IMR-90 (cell line): ENCODE measurements around the gene SFSWAP. TPM values are rescaled to one million over a fixed set of nuclear protein-coding genes. Genes with fewer than 3 reads are reported as not detected.

Experiments
- ATAC-seq: fragments of 200-7000 bp; cut with Tn5 transposase; 2 replicates; pipeline ENCODE4 v1.9.1; 2020; ENCODE audit warnings: low read depth, mild to moderate bottlenecking, moderate library complexity
- BruUV-seq: library from RNA; stranded (reverse); fragments of 400-500 nt; replicated peaks from 2 replicates; lab custom pipeline; 2021; lab: Mats Ljungman, UMichigan
- CTCF ChIA-PET: fragments of 300-600 bp; formaldehyde crosslinking; extraction: SDS; loops from one replicate; lab custom pipeline; 2021; ENCODE audit warnings: antibody characterized with exemption; lab: Yijun Ruan, JAX
- POLR2A ChIA-PET: fragments of 300-600 bp; sonication (Branson Sonifier 250); formaldehyde crosslinking; loops from one replicate; lab custom pipeline; 2022; ENCODE audit warnings: antibody characterized with exemption; ENCODE audit not compliant: unreplicated experiment; lab: Charles Lee
- DNase-seq: peaks from one replicate; pipeline ENCODE4 v3.0.0; 2013
- H2AFZ ChIP-seq: replicated peaks from 2 replicates; pipeline ENCODE3; 2013; ENCODE audit warnings: low read length, mild to moderate bottlenecking; ENCODE audit not compliant: poor library complexity
- H2AK5ac ChIP-seq: 2 replicates; pipeline ENCODE4 v1.6.1; 2013; ENCODE audit warnings: low read depth, low read length, inconsistent platforms
- H2AK9ac ChIP-seq: replicated peaks from 2 replicates; pipeline ENCODE3; 2013; ENCODE audit warnings: mild to moderate bottlenecking, low read depth, low read length, moderate library complexity; ENCODE audit not compliant: poor library complexity
- H2BK120ac ChIP-seq: 2 replicates; pipeline ENCODE4 v1.6.1; 2013; ENCODE audit warnings: low read depth, low read length, inconsistent platforms
- H2BK15ac ChIP-seq: 3 replicates; pipeline ENCODE4 v1.6.1; 2013; ENCODE audit warnings: low read depth, low read length, inconsistent platforms
- H2BK20ac ChIP-seq: 2 replicates; pipeline ENCODE4 v1.6.1; 2013; ENCODE audit warnings: low read depth, mild to moderate bottlenecking, inconsistent platforms, low read length, moderate library complexity
- H2BK5ac ChIP-seq: 2 replicates; pipeline ENCODE4 v1.6.1; 2013; ENCODE audit warnings: mild to moderate bottlenecking, low read depth, low read length, inconsistent platforms; ENCODE audit not compliant: poor library complexity, severe bottlenecking
- H3K14ac ChIP-seq: replicated peaks from 2 replicates; pipeline ENCODE4 v1.6.1; 2013; ENCODE audit warnings: low read depth, low read length, inconsistent platforms
- H3K18ac ChIP-seq: 2 replicates; pipeline ENCODE4 v1.6.1; 2013; ENCODE audit warnings: low read depth, low read length, control low read depth
- H3K23ac ChIP-seq: 2 replicates; pipeline ENCODE4 v1.6.1; 2013; ENCODE audit warnings: low read depth, low read length, inconsistent platforms
- H3K27ac ChIP-seq: 2 replicates; pipeline ENCODE4 v1.5.1; 2013; ENCODE audit warnings: mild to moderate bottlenecking, control low read depth, low read length; ENCODE audit not compliant: insufficient read depth
- H3K27me3 ChIP-seq: 2 replicates; pipeline ENCODE4 v1.6.1; 2013; ENCODE audit warnings: low read length; ENCODE audit not compliant: control insufficient read depth, insufficient read depth
- H3K36me3 ChIP-seq: 2 replicates; pipeline ENCODE4 v1.6.1; 2013; ENCODE audit warnings: low read length, mixed read lengths; ENCODE audit not compliant: control insufficient read depth, insufficient read depth
- H3K4ac ChIP-seq: 2 replicates; pipeline ENCODE4 v1.6.1; 2013; ENCODE audit warnings: low read depth, low read length, inconsistent platforms
- H3K4me1 ChIP-seq: 2 replicates; pipeline ENCODE4 v1.6.1; 2013; ENCODE audit warnings: low read length, mixed read lengths; ENCODE audit not compliant: control insufficient read depth, insufficient read depth
- H3K4me2 ChIP-seq: 2 replicates; pipeline ENCODE4 v1.6.1; 2013; ENCODE audit warnings: low read depth, mild to moderate bottlenecking, control low read depth, low read length, moderate library complexity
- H3K4me3 ChIP-seq: 2 replicates; pipeline ENCODE4 v1.5.1; 2013; ENCODE audit warnings: low read depth, mild to moderate bottlenecking, control low read depth, low read length, moderate library complexity; ENCODE audit not compliant: insufficient read depth
- H3K56ac ChIP-seq: 2 replicates; pipeline ENCODE4 v1.6.1; 2013; ENCODE audit warnings: low read length, inconsistent platforms; ENCODE audit not compliant: insufficient read depth; ENCODE audit errors: extremely low read depth
- H3K79me1 ChIP-seq, 2 experiments: 2 replicates each; pipeline ENCODE4 v1.6.1; 2013; ENCODE audit warnings: low read length in 2 of 2, inconsistent platforms in 1 of 2, low read depth in 1 of 2
- H3K9ac ChIP-seq: 2 replicates; pipeline ENCODE4 v1.6.1; 2013; ENCODE audit warnings: low read depth, low read length, control low read depth
- H3K9me1 ChIP-seq: 2 replicates; pipeline ENCODE4 v1.6.1; 2013; ENCODE audit warnings: low read length, inconsistent platforms; ENCODE audit not compliant: insufficient read depth
- H3K9me3 ChIP-seq: 2 replicates; pipeline ENCODE4 v1.6.1; 2013; ENCODE audit warnings: low read length; ENCODE audit not compliant: control insufficient read depth, insufficient read depth
- H4K20me1 ChIP-seq: 2 replicates; pipeline ENCODE4 v1.6.1; 2013; ENCODE audit warnings: low read length, inconsistent platforms; ENCODE audit not compliant: insufficient read depth
- H4K5ac ChIP-seq: 2 replicates; pipeline ENCODE4 v1.6.1; 2013; ENCODE audit warnings: mild to moderate bottlenecking, low read depth, low read length, control low read depth
- H4K8ac ChIP-seq, 2 experiments: 2 replicates each; pipeline ENCODE4 v1.6.1; 2013; ENCODE audit warnings: low read depth in 2 of 2, low read length in 2 of 2, control low read depth in 1 of 2, inconsistent platforms in 1 of 2
- H4K91ac ChIP-seq: 2 replicates; pipeline ENCODE4 v1.6.1; 2013; ENCODE audit warnings: low read depth, low read length, inconsistent platforms; ENCODE audit not compliant: insufficient read depth
- CEBPB ChIP-seq: IDR thresholded peaks from 2 replicates; pipeline ENCODE4 v1.6.1; 2012; ENCODE audit warnings: low read depth, low read length, improper control_type of control experiment
- CTCF ChIP-seq: conservative IDR thresholded peaks from 2 replicates; pipeline ENCODE4 v1.5.1; 2012; ENCODE audit warnings: mild to moderate bottlenecking, low read depth, low read length, improper control_type of control experiment
- ELK1 ChIP-seq: fragments of 150-350 bp; IDR thresholded peaks from 2 replicates; pipeline ENCODE4 v1.6.1; 2016; ENCODE audit warnings: low read depth, mild to moderate bottlenecking, low read length, moderate library complexity, borderline replicate concordance
- FOS ChIP-seq: fragments of 150-350 bp; IDR thresholded peaks from 2 replicates; pipeline ENCODE4 v1.6.1; 2016; ENCODE audit warnings: low read depth, low read length
- MXI1 ChIP-seq: IDR thresholded peaks from 2 replicates; pipeline ENCODE4 v1.6.1; 2012; ENCODE audit warnings: low read depth, mild to moderate bottlenecking, low read length, moderate library complexity, borderline replicate concordance
- NFE2L2 ChIP-seq: fragments of 150-350 bp; IDR thresholded peaks from 2 replicates; pipeline ENCODE4 v1.6.1; 2016; ENCODE audit warnings: low read depth, mild to moderate bottlenecking, low read length
- POLR2A ChIP-seq: IDR thresholded peaks from 2 replicates; pipeline ENCODE4 v1.6.1; 2012; ENCODE audit warnings: mild to moderate bottlenecking, low read depth, low read length
- RFX5 ChIP-seq: IDR thresholded peaks from 2 replicates; pipeline ENCODE4 v1.8.0; 2012; ENCODE audit warnings: low read depth, mild to moderate bottlenecking, low read length, moderate library complexity
- SMC3 ChIP-seq: fragments of 150-350 bp; IDR thresholded peaks from 2 replicates; pipeline ENCODE4 v1.6.1; 2016; ENCODE audit warnings: low read depth, mild to moderate bottlenecking, antibody characterized with exemption, low read length, moderate library complexity
- USF2 ChIP-seq: fragments of 150-350 bp; IDR thresholded peaks from 2 replicates; pipeline ENCODE4 v1.6.1; 2017; ENCODE audit warnings: mild to moderate bottlenecking, antibody characterized with exemption, low read length, low read depth
- WGBS, 2 experiments: methylation state at CpG; one replicate each; pipeline versions ENCODE4 v1.1.5 to v1.1.7; 2013; ENCODE audit warnings: missing lambda C conversion rate in 2 of 2; ENCODE audit not compliant: insufficient read length in 1 of 2; ENCODE audit errors: extremely low coverage in 2 of 2; 5-methylcytosine and 5-hydroxymethylcytosine counted together
- dilution Hi-C: fragments of 300-500 bp; cut with HindIII; formaldehyde crosslinking; loops from one replicate; pipeline ENCODE4 v1.14.3; 2018; ENCODE audit warnings: low sequenced_read_pairs; ENCODE audit not compliant: unreplicated experiment
- in situ Hi-C: fragments of 300-500 bp; cut with MboI; formaldehyde crosslinking; loops from 3 replicates; pipeline ENCODE4 v1.14.3; 2019; ENCODE audit warnings: low sequenced_read_pairs, inconsistent platforms, mixed read lengths
- intact Hi-C: fragments of 100-400 bp; cut with micrococcal nuclease; formaldehyde crosslinking; loops from 2 replicates; pipeline ENCODE4 v1.10.0; 2022
- polyA plus RNA-seq, 3 experiments: library from polyadenylated mRNA; depleted of rRNA; stranded (reverse); fragments of >200 nt; gene quantifications; 2 replicates each; pipeline ENCODE4 v1.2.3, GENCODE V29; 2012; ENCODE audit warnings: low replicate concordance in 1 of 3
- total RNA-seq: library from RNA; depleted of rRNA; stranded (reverse); fragments of >200 nt; gene quantifications from 2 replicates; pipeline ENCODE4 v1.2.3, GENCODE V29; 2012

Gene SFSWAP
- total and polyA plus RNA-seq, 2 of the 4 experiments (the other 2 are of a cell fraction): 19.7 to 22.4 TPM

- ATAC-seq: no peak
- TF ChIP-seq RFX5 (no peak), NFE2L2 (no peak), MXI1 (no peak), CEBPB (no peak), CTCF (no peak), POLR2A (no peak), FOS (no peak), ELK1 (no peak), SMC3 (no peak), USF2 (no peak)
- H3K27me3 ChIP-seq: no peaks in the 10 kb centered on the region
- no peak overlapping the region for H4K91ac ChIP-seq
- WGBS, 2 experiments: 85% methylated on average over 6 of the region's 15 CpGs; no CpG with 5 or more reads in 1 of the 2 experiments
- H3K36me3 ChIP-seq: peaks cover 46% of the 10 kb centered on the region
- H2BK120ac ChIP-seq: no peak overlapping the region
- no peak overlapping the region for H3K4me3 ChIP-seq
- H3K9me3 ChIP-seq: no peaks in the 10 kb centered on the region
- no peak overlapping the region for H3K27ac ChIP-seq
- no peaks in the 10 kb centered on the region for H4K20me1 ChIP-seq
- DNase-seq: no peak
- BruUV-seq: no TSS peak
- H3K18ac ChIP-seq: no peak overlapping the region
- intact Hi-C loops: no loop called here
- no peak overlapping the region for H3K4me2 ChIP-seq
- no peak overlapping the region for H2AK5ac ChIP-seq
- CTCF ChIA-PET: interaction anchor here (0.9 kb wide), 1 partner anchor 15 kb away, joined by 3 read pairs; no protein-coding TSS in a partner anchor
- H3K4me1 ChIP-seq: no peaks in the 10 kb centered on the region
- H4K5ac ChIP-seq: no peak overlapping the region
- H2BK20ac ChIP-seq: no peak overlapping the region
- H3K79me1 ChIP-seq: peaks cover 5 to 11% of the 10 kb centered on the region in 2 experiments; a peak in 2 of 4 replicates
- POLR2A ChIA-PET: no interaction called here
- H2AK9ac ChIP-seq: no peak overlapping the region
- H2BK15ac ChIP-seq: no peak overlapping the region
- H3K23ac ChIP-seq: no peak overlapping the region
- dilution Hi-C loops: no loop called here
- in situ Hi-C loops: no loop called here
- H2AFZ ChIP-seq: no peak overlapping the region
- peaks cover 5% of the 10 kb centered on the region; the same call in 1 of the 2 replicates for H3K9me1 ChIP-seq
- no peak overlapping the region for H2BK5ac ChIP-seq
- no peak overlapping the region for H3K9ac ChIP-seq
- no peak overlapping the region for H3K56ac ChIP-seq
- H4K8ac ChIP-seq: no peak overlapping the region
- no peak overlapping the region for H3K4ac ChIP-seq
- H3K14ac ChIP-seq: no peak overlapping the region
Observed at GRCh38 chr12:131795690-131796410, 85.0 kb downstream of the SFSWAP start.
